K562 (cell line): Measurements from ENCODE around the gene ELOB. TPM values are rescaled to one million over a fixed set of nuclear protein-coding genes. Genes with fewer than 3 reads are reported as not detected.

Experiments
- ESRRB ChIP-seq: fragments of 250-450 bp; sonication (Bioruptor Pico); IDR thresholded peaks from 2 replicates; pipeline ENCODE4 v1.5.0; 2020; ENCODE audit warnings: mild to moderate bottlenecking, moderate library complexity, borderline replicate concordance
- EZH2 ChIP-seq: IDR thresholded peaks from 2 replicates; pipeline ENCODE4 v1.6.1; 2012; ENCODE audit warnings: low read depth, mild to moderate bottlenecking, inconsistent platforms, low read length, borderline replicate concordance
- FOXK1 ChIP-seq: sonication (generic); formaldehyde crosslinking; IDR thresholded peaks from 2 replicates; pipeline ENCODE4 v1.8.0; 2022; ENCODE audit warnings: missing genetic modification reagents, mild to moderate bottlenecking, borderline replicate concordance
- KAT7 ChIP-seq: sonication (generic); formaldehyde crosslinking; IDR thresholded peaks from 2 replicates; pipeline ENCODE4 v1.8.0; 2022; ENCODE audit warnings: missing genetic modification reagents, mild to moderate bottlenecking, borderline replicate concordance
- KDM5B ChIP-seq: fragments of 200-600 bp; sonication (generic); IDR thresholded peaks from 2 replicates; pipeline ENCODE4 v1.6.1; 2012; ENCODE audit warnings: low read depth, mild to moderate bottlenecking, moderate library complexity, low read length, control low read depth, inconsistent platforms; ENCODE audit not compliant: insufficient replicate concordance
- NR2F6 ChIP-seq: fragments of 450-650 bp; formaldehyde crosslinking; IDR thresholded peaks from 2 replicates; pipeline ENCODE4 v1.4.0; 2020; ENCODE audit warnings: mild to moderate bottlenecking
- PML ChIP-seq: IDR thresholded peaks from 2 replicates; pipeline ENCODE4 v1.6.1; 2012; ENCODE audit warnings: low read length, inconsistent platforms
- PRPF4 ChIP-seq: fragments of 200-400 bp; formaldehyde crosslinking; IDR thresholded peaks from one replicate; pipeline ENCODE4 v1.6.1; 2017; ENCODE audit warnings: low read length, low read depth, mild to moderate bottlenecking; ENCODE audit not compliant: insufficient read depth, poor library complexity, severe bottlenecking
- SMAD1 ChIP-seq: fragments of 150-350 bp; IDR thresholded peaks from 2 replicates; pipeline ENCODE4 v1.6.1; 2014; ENCODE audit warnings: low read length, low read depth; ENCODE audit not compliant: partially characterized antibody
- TGIF2 ChIP-seq: sonication (generic); formaldehyde crosslinking; IDR thresholded peaks from 2 replicates; pipeline ENCODE4 v1.8.1; 2022; ENCODE audit warnings: mild to moderate bottlenecking, missing genetic modification reagents, moderate library complexity
- TOE1 ChIP-seq, 2 experiments: fragments of 450-650 bp in 1 of 2; sonication (generic) in 1 of 2; formaldehyde crosslinking in 1 of 2; IDR thresholded peaks; 2 replicates each; pipeline versions ENCODE4 v1.7.1 to v1.8.0; 2016 to 2022; ENCODE audit warnings: borderline replicate concordance in 2 of 2, mild to moderate bottlenecking in 2 of 2, antibody characterized with exemption in 1 of 2, inconsistent platforms in 1 of 2, low read depth in 1 of 2, missing genetic modification reagents in 1 of 2, moderate library complexity in 1 of 2
- ZC3H4 ChIP-seq: sonication (generic); formaldehyde crosslinking; IDR thresholded peaks from 2 replicates; pipeline ENCODE4 v1.9.0; 2021; ENCODE audit warnings: missing genetic modification reagents, borderline replicate concordance
- ZEB2 ChIP-seq: fragments of 450-650 bp; IDR thresholded peaks from 2 replicates; pipeline ENCODE4 v1.6.1; 2016
- ZNF445 ChIP-seq: fragments of 250-450 bp; sonication (Bioruptor Pico); IDR thresholded peaks from 2 replicates; pipeline ENCODE4 v1.4.0; 2020; ENCODE audit warnings: low read depth, mild to moderate bottlenecking, moderate library complexity
- ZNF830 ChIP-seq: fragments of 250-450 bp; sonication (Bioruptor Pico); IDR thresholded peaks from 2 replicates; pipeline ENCODE4 v1.5.0; 2021; ENCODE audit warnings: mild to moderate bottlenecking
- polyA plus RNA-seq, 8 experiments: library from polyadenylated mRNA; depleted of rRNA in 4 of 8; stranded (reverse) in 5 of 8; unstranded in 3 of 8; fragments of >200 nt; fragmentation: Nextera tagmentation in 2 of 8; fragmentation: Illumina TruSeq in 1 of 8; extraction: Ambion mirVana in 2 of 8; extraction: Trizol in 1 of 8; gene quantifications; 2 replicates each; pipeline versions ENCODE4 v1.2.1 to v1.2.3, GENCODE V29; 2011 to 2014; ENCODE audit warnings: inconsistent platforms in 1 of 8, missing spikeins in 1 of 8
- total RNA-seq, 7 experiments: library from RNA; depleted of rRNA in 6 of 7; stranded (reverse); fragments of >200 nt in 6 of 7; fragmentation: Illumina TruSeq in 2 of 7; extraction: Trizol in 2 of 7; gene quantifications; 2 replicates each; pipeline versions ENCODE4 v1.2.1 to v1.2.3, GENCODE V29; 2011 to 2021; ENCODE audit warnings: low replicate concordance in 1 of 7
- TF ChIP-seq, protein P1 (sequence below): sonication (generic); formaldehyde crosslinking; IDR thresholded peaks from 2 replicates; pipeline ENCODE4 v1.8.1; 2023; ENCODE audit warnings: mild to moderate bottlenecking, missing genetic modification reagents
- TF ChIP-seq, protein P2 (sequence below), 3 experiments: fragments of 200-800 bp in 1 of 3; fragments of 250-450 bp in 1 of 3; fragments of 450-650 bp in 1 of 3; sonication (Bioruptor Pico) in 1 of 3; sonication (Bioruptor generic) in 1 of 3; formaldehyde crosslinking in 1 of 3; IDR thresholded peaks; 2 replicates each; pipeline versions ENCODE4 v1.6.1 to v1.8.0; 2016 to 2022; ENCODE audit warnings: mild to moderate bottlenecking in 2 of 3, missing genetic modification characterization in 2 of 3, missing compliant biosample characterization in 1 of 3, moderate library complexity in 1 of 3
- TF ChIP-seq, protein P3 (sequence below): fragments of 450-650 bp; IDR thresholded peaks from 2 replicates; pipeline ENCODE4 v1.6.1; 2016; ENCODE audit warnings: missing biosample characterization, missing genetic modification characterization
- TF ChIP-seq, protein P4 (sequence below): fragments of 450-650 bp; IDR thresholded peaks from 2 replicates; pipeline ENCODE4 v1.6.1; 2016; ENCODE audit warnings: mild to moderate bottlenecking

Gene ELOB
- total and polyA plus RNA-seq, 9 of the 15 experiments (the other 6 are each of a cell fraction or from before 2014, with no cell fraction given) = 63.2 to 791 (median 237) TPM

DNA sequence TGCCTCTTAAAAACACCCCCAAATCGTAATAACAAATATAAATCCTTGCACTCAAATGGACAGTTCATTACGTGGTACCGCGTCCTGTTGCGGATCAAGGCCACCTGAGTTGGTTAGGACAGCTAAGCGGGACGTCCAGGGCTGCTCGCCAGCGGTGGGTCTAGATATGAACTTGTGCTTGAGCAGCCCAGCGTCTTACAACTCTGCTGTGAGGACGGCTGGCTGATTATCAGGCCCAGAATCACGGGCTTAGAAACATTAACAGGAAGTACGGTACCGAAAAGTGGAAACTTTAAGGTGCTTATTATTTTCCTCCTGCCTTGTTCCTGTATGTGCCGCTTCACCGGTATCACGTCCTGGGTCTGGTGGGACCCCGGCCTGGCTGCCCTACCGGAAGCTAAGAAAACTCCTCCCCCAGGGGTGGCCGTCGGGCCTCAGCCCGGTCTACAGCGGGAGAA lies 25.5 kb downstream of the ELOB start (continued):
- TF ChIP-seq KDM5B = peak; percentile 59
- no peak for TF ChIP-seq EZH2
- no peak for TF ChIP-seq TGIF2 (CRISPR knock-in tag)
- TF ChIP-seq NR2F6 (CRISPR knock-in tag) = no peak
- TF ChIP-seq, protein P1, sequence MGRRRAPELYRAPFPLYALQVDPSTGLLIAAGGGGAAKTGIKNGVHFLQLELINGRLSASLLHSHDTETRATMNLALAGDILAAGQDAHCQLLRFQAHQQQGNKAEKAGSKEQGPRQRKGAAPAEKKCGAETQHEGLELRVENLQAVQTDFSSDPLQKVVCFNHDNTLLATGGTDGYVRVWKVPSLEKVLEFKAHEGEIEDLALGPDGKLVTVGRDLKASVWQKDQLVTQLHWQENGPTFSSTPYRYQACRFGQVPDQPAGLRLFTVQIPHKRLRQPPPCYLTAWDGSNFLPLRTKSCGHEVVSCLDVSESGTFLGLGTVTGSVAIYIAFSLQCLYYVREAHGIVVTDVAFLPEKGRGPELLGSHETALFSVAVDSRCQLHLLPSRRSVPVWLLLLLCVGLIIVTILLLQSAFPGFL (CRISPR knock-in tag) = 0 out of 2 replicates have a peak, but pooled peaks have one; percentile 68
- TF ChIP-seq PML = peak; percentile 36; the same call in 1 of the 2 replicates
- TF ChIP-seq, protein P2, sequence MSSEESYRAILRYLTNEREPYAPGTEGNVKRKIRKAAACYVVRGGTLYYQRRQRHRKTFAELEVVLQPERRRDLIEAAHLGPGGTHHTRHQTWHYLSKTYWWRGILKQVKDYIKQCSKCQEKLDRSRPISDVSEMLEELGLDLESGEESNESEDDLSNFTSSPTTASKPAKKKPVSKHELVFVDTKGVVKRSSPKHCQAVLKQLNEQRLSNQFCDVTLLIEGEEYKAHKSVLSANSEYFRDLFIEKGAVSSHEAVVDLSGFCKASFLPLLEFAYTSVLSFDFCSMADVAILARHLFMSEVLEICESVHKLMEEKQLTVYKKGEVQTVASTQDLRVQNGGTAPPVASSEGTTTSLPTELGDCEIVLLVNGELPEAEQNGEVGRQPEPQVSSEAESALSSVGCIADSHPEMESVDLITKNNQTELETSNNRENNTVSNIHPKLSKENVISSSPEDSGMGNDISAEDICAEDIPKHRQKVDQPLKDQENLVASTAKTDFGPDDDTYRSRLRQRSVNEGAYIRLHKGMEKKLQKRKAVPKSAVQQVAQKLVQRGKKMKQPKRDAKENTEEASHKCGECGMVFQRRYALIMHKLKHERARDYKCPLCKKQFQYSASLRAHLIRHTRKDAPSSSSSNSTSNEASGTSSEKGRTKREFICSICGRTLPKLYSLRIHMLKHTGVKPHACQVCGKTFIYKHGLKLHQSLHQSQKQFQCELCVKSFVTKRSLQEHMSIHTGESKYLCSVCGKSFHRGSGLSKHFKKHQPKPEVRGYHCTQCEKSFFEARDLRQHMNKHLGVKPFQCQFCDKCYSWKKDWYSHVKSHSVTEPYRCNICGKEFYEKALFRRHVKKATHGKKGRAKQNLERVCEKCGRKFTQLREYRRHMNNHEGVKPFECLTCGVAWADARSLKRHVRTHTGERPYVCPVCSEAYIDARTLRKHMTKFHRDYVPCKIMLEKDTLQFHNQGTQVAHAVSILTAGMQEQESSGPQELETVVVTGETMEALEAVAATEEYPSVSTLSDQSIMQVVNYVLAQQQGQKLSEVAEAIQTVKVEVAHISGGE (CRISPR knock-in tag; IDR thresholded peaks at IDR 0.05) = no peak
- TF ChIP-seq FOXK1 = peak; percentile 71; the same call in 1 of the 2 replicates
- TF ChIP-seq TOE1 (IDR thresholded peaks at IDR 0.05; ENCODE audit: borderline replicate concordance) = 0 out of 2 replicates have a peak, but pooled peaks have one; percentile 6
- no peak for TF ChIP-seq TOE1 (CRISPR knock-in tag; IDR thresholded peaks at IDR 0.05; ENCODE audit: borderline replicate concordance, low read depth)
- TF ChIP-seq, protein P3, sequence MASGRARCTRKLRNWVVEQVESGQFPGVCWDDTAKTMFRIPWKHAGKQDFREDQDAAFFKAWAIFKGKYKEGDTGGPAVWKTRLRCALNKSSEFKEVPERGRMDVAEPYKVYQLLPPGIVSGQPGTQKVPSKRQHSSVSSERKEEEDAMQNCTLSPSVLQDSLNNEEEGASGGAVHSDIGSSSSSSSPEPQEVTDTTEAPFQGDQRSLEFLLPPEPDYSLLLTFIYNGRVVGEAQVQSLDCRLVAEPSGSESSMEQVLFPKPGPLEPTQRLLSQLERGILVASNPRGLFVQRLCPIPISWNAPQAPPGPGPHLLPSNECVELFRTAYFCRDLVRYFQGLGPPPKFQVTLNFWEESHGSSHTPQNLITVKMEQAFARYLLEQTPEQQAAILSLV (tag) = 0 out of 2 replicates have a peak, but pooled peaks have one; percentile 7
- TF ChIP-seq ESRRB = 0 out of 2 replicates have a peak, but pooled peaks have one; percentile 25
- TF ChIP-seq ZNF445 = no peak
- peak; percentile 92; the same call in 1 of the 2 replicates for TF ChIP-seq KAT7 (CRISPR knock-in tag)
- TF ChIP-seq PRPF4 = no peak
- no peak for TF ChIP-seq ZEB2
- TF ChIP-seq ZC3H4 (CRISPR knock-in tag) = 0 out of 2 replicates have a peak, but pooled peaks have one; percentile 77
- no peak for TF ChIP-seq ZNF830 (CRISPR knock-in tag)
- TF ChIP-seq SMAD1 = no peak
- TF ChIP-seq, protein P4, sequence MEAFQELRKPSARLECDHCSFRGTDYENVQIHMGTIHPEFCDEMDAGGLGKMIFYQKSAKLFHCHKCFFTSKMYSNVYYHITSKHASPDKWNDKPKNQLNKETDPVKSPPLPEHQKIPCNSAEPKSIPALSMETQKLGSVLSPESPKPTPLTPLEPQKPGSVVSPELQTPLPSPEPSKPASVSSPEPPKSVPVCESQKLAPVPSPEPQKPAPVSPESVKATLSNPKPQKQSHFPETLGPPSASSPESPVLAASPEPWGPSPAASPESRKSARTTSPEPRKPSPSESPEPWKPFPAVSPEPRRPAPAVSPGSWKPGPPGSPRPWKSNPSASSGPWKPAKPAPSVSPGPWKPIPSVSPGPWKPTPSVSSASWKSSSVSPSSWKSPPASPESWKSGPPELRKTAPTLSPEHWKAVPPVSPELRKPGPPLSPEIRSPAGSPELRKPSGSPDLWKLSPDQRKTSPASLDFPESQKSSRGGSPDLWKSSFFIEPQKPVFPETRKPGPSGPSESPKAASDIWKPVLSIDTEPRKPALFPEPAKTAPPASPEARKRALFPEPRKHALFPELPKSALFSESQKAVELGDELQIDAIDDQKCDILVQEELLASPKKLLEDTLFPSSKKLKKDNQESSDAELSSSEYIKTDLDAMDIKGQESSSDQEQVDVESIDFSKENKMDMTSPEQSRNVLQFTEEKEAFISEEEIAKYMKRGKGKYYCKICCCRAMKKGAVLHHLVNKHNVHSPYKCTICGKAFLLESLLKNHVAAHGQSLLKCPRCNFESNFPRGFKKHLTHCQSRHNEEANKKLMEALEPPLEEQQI = no peak
